Colonic mucosa (tissue), 4 donors: ENCODE data around the gene ARPC5. TPM values are rescaled to one million over a fixed set of nuclear protein-coding genes. Genes with fewer than 3 reads are reported as not detected.
"Not testable (repeated sequence)": the region's sequence is repeated elsewhere in the genome, so short reads cannot be mapped to it uniquely, and the experiment has no call there.

Experiments
- DNase-seq: peaks from one replicate; pipeline ENCODE4 v3.0.0-alpha.2; 2020
- H3K27ac ChIP-seq: fragments of 200-600 bp; one replicate; pipeline ENCODE4 v1.8.0; 2021
- H3K27me3 ChIP-seq: fragments of 200-600 bp; one replicate; pipeline ENCODE4 v1.8.0; 2021
- H3K36me3 ChIP-seq: fragments of 200-600 bp; one replicate; pipeline ENCODE4 v1.8.0; 2021
- H3K4me1 ChIP-seq: fragments of 200-600 bp; one replicate; pipeline ENCODE4 v1.8.0; 2021; ENCODE audit warnings: mild to moderate bottlenecking
- H3K4me3 ChIP-seq: fragments of 200-600 bp; one replicate; pipeline ENCODE4 v1.8.0; 2021
- H3K9ac ChIP-seq, 2 donors: one replicate each; pipeline ENCODE4 v1.7.0; 2013; ENCODE audit warnings: control low read depth in 2 of 2, low read depth in 2 of 2, low read length in 2 of 2
- H3K9me3 ChIP-seq: fragments of 200-600 bp; one replicate; pipeline ENCODE4 v1.8.0; 2021
- CTCF ChIP-seq: fragments of 200-600 bp; IDR thresholded peaks from one replicate; pipeline ENCODE4 v1.8.0; 2022; ENCODE audit warnings: antibody characterized with exemption, mild to moderate bottlenecking
- intact Hi-C: fragments of 100-400 bp; cut with DNase I; formaldehyde crosslinking; loops from one replicate; pipeline ENCODE4 v1.14.1; 2022
- total RNA-seq, 2 donors: library from RNA; stranded (reverse); fragmentation: NEBNext Ultra II Directional in 1 of 2; extraction: Animal tissue kit (Norgen Biotek cat#: 25700) in 1 of 2; gene quantifications; one replicate each; pipeline ENCODE4 v1.2.1, GENCODE V29; 2021
- donor health status: healthy.
- donor health status: DM: no; HTN: no; CAD: no.
- donor health status: DM: no; HTN: no; CAD: no.

The ARPC5 gene
- total RNA-seq, 2 donors from 2014 or later = 147 to 189 TPM

DNA sequence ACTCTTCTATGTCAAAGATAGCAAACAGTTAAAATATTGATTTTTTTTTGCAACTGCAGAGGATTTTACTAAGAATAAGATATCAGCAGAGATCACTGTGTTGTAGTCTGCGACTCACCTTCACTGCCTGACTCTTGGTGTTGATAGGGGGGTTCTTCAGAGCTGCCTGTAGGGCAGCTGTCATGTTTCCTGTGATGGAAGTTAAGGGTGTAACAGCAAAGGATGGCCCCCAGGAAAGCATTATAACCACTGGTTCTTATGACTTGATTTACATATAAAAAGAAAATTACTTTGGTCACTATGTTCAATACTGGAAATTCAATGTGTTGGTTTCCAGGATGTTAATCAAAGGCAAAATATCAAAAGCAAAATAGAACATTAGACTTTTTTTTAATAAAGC lies 2.6 kb downstream of the ARPC5 start:
- Histone ChIP-seq H3K9ac (no peak overlapping the region), H3K36me3 (no peaks in the 10 kb centered on the region), H3K27ac (no peak overlapping the region), H3K27me3 (no peaks in the 10 kb centered on the region), H3K4me1 (peaks cover 15% of the 10 kb centered on the region), H3K9me3 (no peaks in the 10 kb centered on the region), H3K4me3 (peak overlapping the region; percentile 77)
- TF ChIP-seq CTCF = no peak
- DNase-seq = no peak
- intact Hi-C loops = no loop called here

DNA sequence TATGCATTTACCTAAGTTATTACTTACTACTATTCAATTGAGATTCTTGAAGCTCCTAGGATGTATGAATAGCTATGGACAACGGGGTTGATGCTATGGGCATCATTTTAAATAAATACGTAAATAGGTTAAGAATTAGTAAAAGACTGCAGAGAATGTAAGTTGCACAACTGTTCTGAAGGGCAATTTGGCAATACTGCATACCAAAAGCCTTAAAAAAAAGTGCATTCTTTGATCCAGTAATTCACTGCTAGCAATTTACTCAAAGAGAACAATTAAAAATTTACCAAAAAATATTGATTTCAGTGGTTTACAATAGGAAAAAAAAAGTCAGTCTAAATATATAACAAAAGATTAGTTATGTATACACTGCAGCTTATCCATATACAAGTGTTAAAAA lies 3.5 kb downstream of the ARPC5 start:
- intact Hi-C loops = no loop called here
- no peak overlapping the region for H3K27ac ChIP-seq
- no peaks in the 10 kb centered on the region for H3K36me3 ChIP-seq
- H3K9me3 ChIP-seq = no peaks in the 10 kb centered on the region
- no peaks in the 10 kb centered on the region for H3K27me3 ChIP-seq
- no peak overlapping the region for H3K9ac ChIP-seq
- no peak overlapping the region for H3K4me3 ChIP-seq
- peaks cover 15% of the 10 kb centered on the region for H3K4me1 ChIP-seq
- no peak for DNase-seq
- TF ChIP-seq CTCF = no peak

GRCh38 chr1:183630748-183631147 lies 4.8 kb downstream of the ARPC5 start:
- Histone ChIP-seq H3K9me3 (no peaks in the 10 kb centered on the region), H3K4me1 (peaks cover 15% of the 10 kb centered on the region), H3K27ac (no peak overlapping the region), H3K36me3 (no peaks in the 10 kb centered on the region), H3K27me3 (no peaks in the 10 kb centered on the region), H3K9ac (no peak overlapping the region), H3K4me3 (no peak overlapping the region)
- DNase-seq = no peak
- intact Hi-C loops = no loop called here
- no peak for TF ChIP-seq CTCF

GRCh38 chr1:183628537-183628936 lies 7.0 kb downstream of the ARPC5 start:
- H3K27me3 ChIP-seq = no peaks in the 10 kb centered on the region
- TF ChIP-seq CTCF = no peak
- no peaks in the 10 kb centered on the region for H3K9me3 ChIP-seq
- no peak overlapping the region for H3K4me3 ChIP-seq
- no peak overlapping the region for H3K9ac ChIP-seq
- H3K27ac ChIP-seq = no peak overlapping the region
- DNase-seq = no peak
- peaks cover 6% of the 10 kb centered on the region for H3K4me1 ChIP-seq
- intact Hi-C loops = loop anchor here (10.0 kb wide), 1 partner anchor 84 kb away; no protein-coding TSS in a partner anchor
- H3K36me3 ChIP-seq = no peaks in the 10 kb centered on the region

- H3K27me3 ChIP-seq, DNase-seq, H3K4me1 ChIP-seq, H3K27ac ChIP-seq, H3K9ac ChIP-seq, H3K4me3 ChIP-seq, H3K9me3 ChIP-seq, H3K36me3 ChIP-seq: not testable (repeated sequence)
- intact Hi-C loops = loop anchor here (10.0 kb wide), 1 partner anchor 81 kb away; no protein-coding TSS in a partner anchor
Measured at GRCh38 chr1:183626236-183626635, 9.3 kb downstream of the ARPC5 start.

DNA sequence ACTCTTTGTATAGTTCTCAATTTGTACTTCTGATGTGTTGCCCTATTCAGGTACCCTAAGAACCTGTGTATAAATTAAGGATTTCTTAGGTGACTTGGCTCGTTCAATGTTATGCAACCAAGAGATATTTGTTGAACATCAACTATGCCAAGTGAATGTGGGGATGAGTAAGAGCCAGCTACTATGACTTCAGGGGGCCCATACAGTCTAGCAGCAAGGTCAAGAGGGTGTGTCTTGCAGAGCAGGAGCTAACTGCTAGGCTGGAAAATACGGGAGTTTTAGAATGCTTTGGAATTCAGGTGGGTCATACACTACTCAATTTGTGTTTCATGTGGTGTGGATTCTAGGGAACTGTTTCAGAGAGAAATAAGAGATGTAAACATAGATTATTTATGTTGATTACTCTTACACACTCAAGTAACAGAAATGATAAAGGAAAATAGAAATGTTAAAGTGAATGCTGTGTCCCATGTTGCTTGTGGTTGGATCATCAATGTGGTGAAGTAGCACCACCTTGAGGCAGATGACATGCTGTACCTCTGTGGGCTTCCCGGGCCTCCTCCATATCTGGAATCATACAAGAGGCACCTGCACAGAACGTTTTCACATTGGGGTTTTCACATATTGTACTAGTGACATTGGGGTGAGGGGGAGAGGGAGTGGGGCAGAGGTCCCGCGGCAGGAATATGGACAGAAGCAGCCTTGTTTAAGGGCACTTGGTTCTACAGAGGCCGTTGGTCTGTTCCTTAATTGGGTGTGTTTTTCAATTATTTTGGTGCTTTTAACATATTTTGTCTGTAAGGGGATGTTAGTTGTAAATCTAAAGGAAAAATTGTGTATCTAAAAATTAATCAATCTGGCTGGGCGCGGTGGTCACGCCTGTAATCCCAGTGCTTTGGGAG lies 12.4 kb downstream of the ARPC5 start:
- no peaks in the 10 kb centered on the region for H3K36me3 ChIP-seq
- intact Hi-C loops = loop anchor here (5.0 to 10.0 kb wide), 3 partner anchors 78 to 341 kb away; no protein-coding TSS in a partner anchor
- DNase-seq = peak; percentile 62
- no peaks in the 10 kb centered on the region for H3K4me1 ChIP-seq
- no peak overlapping the region for H3K27ac ChIP-seq
- peak; percentile 69 for TF ChIP-seq CTCF
- H3K27me3 ChIP-seq = no peaks in the 10 kb centered on the region
- H3K9ac ChIP-seq = peak overlapping the region in 1 of 2 donors; percentile 40
- no peak overlapping the region for H3K4me3 ChIP-seq
- H3K9me3 ChIP-seq = no peaks in the 10 kb centered on the region
